ENCODE measurements around the gene HTR6.

GRCh38 chr1:19682901-19683300 lies 18.2 kb downstream of the HTR6 start:
- TF ChIP-seq SIN3A (IDR thresholded peaks at IDR 0.05; ENCODE audit: borderline replicate concordance, insufficient read depth, low read length) (no peak), POLR2AphosphoS5 (IDR thresholded peaks at IDR 0.05; ENCODE audit: low read depth, low read length) (no peak)

Data from PFSK-1 (cell line).